Measurements from ENCODE around the gene CYP20A1. TPM values are rescaled to one million over a fixed set of nuclear protein-coding genes. Genes with fewer than 3 reads are reported as not detected.
A peak's percentile ranks its signal among the peaks of the same experiment; 100 is the strongest.

Gene CYP20A1
- total and polyA plus RNA-seq, 12 donors = 5.1 to 15.4 (median 10.7) TPM

DNA sequence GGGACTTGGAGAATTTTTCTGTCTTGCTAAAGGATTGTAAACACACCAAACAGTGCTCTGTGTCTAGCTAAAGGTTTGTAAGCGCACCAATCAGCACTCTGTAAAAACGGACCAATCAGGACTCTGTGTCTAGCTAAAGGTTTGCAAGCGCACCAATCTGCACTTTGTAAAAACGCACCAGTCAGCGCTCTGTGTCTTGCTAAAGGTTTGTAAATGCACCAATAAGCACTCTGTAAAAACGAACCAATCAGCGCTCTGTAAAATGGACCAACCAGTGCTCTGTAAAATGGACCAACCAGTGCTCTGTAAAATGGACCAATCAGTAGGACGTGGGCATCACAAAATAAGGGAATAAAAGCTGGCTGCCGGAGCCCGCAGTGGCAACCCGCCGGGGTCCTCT, 105.8 kb downstream of the CYP20A1 start:
- peaks cover 0 to 45% (median 16%) of the 10 kb centered on the region in 9 donors for H3K4me1 ChIP-seq
- peaks cover 0 to 19% (median 0%) of the 10 kb centered on the region in 9 donors for H3K36me3 ChIP-seq
- TF ChIP-seq, protein P1, sequence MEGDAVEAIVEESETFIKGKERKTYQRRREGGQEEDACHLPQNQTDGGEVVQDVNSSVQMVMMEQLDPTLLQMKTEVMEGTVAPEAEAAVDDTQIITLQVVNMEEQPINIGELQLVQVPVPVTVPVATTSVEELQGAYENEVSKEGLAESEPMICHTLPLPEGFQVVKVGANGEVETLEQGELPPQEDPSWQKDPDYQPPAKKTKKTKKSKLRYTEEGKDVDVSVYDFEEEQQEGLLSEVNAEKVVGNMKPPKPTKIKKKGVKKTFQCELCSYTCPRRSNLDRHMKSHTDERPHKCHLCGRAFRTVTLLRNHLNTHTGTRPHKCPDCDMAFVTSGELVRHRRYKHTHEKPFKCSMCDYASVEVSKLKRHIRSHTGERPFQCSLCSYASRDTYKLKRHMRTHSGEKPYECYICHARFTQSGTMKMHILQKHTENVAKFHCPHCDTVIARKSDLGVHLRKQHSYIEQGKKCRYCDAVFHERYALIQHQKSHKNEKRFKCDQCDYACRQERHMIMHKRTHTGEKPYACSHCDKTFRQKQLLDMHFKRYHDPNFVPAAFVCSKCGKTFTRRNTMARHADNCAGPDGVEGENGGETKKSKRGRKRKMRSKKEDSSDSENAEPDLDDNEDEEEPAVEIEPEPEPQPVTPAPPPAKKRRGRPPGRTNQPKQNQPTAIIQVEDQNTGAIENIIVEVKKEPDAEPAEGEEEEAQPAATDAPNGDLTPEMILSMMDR (IDR thresholded peaks at IDR 0.05) = no peak
- H3K27me3 ChIP-seq = no peaks in the 10 kb centered on the region
- no peaks in the 10 kb centered on the region for H3K9me3 ChIP-seq
- no peak for DNase-seq
- intact Hi-C loops (cut with DNase I) = no loop called here
- WGBS, 2 donors = 97% methylated on average over 12 of the region's 12 CpGs
- H3K27ac ChIP-seq = no peak overlapping the region
- no peak for ATAC-seq
- no peak overlapping the region for H3K4me3 ChIP-seq

- peaks cover 0 to 16% (median 0%) of the 10 kb centered on the region in 9 donors for H3K36me3 ChIP-seq
- DNase-seq (no peak), ATAC-seq (no peak)
- intact Hi-C loops (cut with DNase I) = no loop called here
- H3K9me3 ChIP-seq = no peaks in the 10 kb centered on the region
- peaks cover 0 to 27% (median 16%) of the 10 kb centered on the region in 9 donors for H3K4me1 ChIP-seq
- peak overlapping the region in 1 of 10 donors; percentile 70 for H3K27ac ChIP-seq
- no peaks in the 10 kb centered on the region for H3K27me3 ChIP-seq
- TF ChIP-seq, protein P1 (IDR thresholded peaks at IDR 0.05) = no peak
- WGBS, 2 donors = 74 to 78% methylated on average over 1 of the region's 1 CpG
- no peak overlapping the region for H3K4me3 ChIP-seq
Measured at GRCh38 chr2:203346612-203347011, 107.8 kb downstream of the CYP20A1 start.

DNA sequence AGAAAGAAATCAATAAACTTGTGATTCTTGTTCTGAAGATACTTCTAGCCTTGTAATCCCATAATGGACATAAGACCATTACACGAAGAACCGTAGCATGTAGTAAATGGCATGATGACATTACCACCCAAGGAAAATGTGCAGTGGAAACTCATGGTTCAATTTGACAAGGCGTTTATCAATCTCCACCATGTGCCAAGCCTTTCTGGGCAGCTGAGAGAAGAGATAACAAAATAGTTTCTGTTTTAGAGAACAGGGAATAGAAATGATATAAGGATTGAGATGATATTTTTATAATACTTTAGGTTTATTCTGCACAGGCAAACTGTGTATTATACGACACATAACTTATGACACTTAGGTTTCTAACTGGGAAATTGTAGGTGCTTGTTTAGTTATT, 108.6 kb downstream of the CYP20A1 start:
- H3K36me3 ChIP-seq = peaks cover 0 to 20% (median 0%) of the 10 kb centered on the region in 9 donors
- peak in 3 of 8 donors; percentile 45 to 64 (median 57) for ATAC-seq
- no peaks in the 10 kb centered on the region for H3K27me3 ChIP-seq
- H3K4me3 ChIP-seq = no peak overlapping the region
- intact Hi-C loops (cut with DNase I) = no loop called here
- DNase-seq = no peak
- H3K4me1 ChIP-seq = peaks cover 0 to 30% (median 16%) of the 10 kb centered on the region in 9 donors
- H3K9me3 ChIP-seq = no peaks in the 10 kb centered on the region
- TF ChIP-seq, protein P1 (IDR thresholded peaks at IDR 0.05) = no peak
- WGBS, 2 donors = 50 to 75% methylated on average over 4 of the region's 4 CpGs
- H3K27ac ChIP-seq = peak overlapping the region in 5 of 10 donors; percentile 7 to 70 (median 33)

DNA sequence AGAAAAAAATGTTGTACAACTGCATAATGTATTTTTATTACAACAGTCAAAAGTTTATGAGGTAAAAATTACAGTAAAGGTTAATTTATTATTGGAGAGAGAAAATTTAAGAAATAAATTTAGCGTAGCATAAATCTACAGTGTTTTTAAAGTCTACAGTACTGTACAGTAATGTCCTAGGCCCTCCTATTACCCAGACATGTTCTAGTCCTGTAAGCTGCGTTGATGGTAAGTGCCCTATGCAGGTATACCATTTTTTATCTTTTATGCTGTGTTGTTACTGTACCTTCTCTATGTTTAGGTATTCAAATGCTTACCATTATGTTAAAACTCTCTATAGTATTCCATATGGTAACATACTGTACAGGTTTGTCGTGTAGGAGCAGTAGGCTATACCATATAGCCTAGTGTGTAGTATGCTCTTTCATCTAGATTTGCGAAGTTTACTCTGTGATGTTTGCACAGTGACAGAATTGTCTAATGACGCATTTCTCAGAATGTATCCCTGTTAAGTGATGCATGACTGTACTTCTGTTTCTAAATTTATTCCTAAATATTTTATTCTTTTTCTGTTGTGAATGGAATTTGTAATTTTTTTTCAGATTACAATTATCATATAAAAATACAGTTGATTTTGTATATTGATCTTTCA, 113.9 kb downstream of the CYP20A1 start:
- Histone ChIP-seq H3K4me3 (no peak overlapping the region), H3K9me3 (no peaks in the 10 kb centered on the region), H3K36me3 (peaks cover 0 to 11% (median 0%) of the 10 kb centered on the region in 9 donors), H3K27ac (peak overlapping the region in 1 of 10 donors; percentile 25), H3K4me1 (peaks cover 0 to 29% (median 10%) of the 10 kb centered on the region in 9 donors), H3K27me3 (no peaks in the 10 kb centered on the region)
- ATAC-seq (peak in 1 of 8 donors; percentile 35), DNase-seq (no peak)
- 92 to 93% methylated on average over 5 of the region's 5 CpGs for WGBS, 2 donors
- TF ChIP-seq, protein P1 (IDR thresholded peaks at IDR 0.05) = no peak
- intact Hi-C loops (cut with DNase I) = loop anchor here in 1 of 10 donors (5.0 kb wide), 1 partner anchor 1855 kb away; no protein-coding TSS in a partner anchor
